Urinary bladder (tissue), 4 donors: ENCODE results near the gene BPIFB6. TPM values are rescaled to one million over a fixed set of nuclear protein-coding genes. Genes with fewer than 3 reads are reported as not detected.

Experiments
- DNase-seq: peaks from one replicate; pipeline ENCODE4 v3.0.0-alpha.2; 2015; ENCODE audit errors: extremely low spot score
- H3K27ac ChIP-seq: one replicate; pipeline ENCODE4 v1.5.1; 2013; ENCODE audit warnings: low read depth, mild to moderate bottlenecking, moderate library complexity
- H3K36me3 ChIP-seq: one replicate; pipeline ENCODE4 v1.6.1; 2013; ENCODE audit warnings: mild to moderate bottlenecking, moderate library complexity; ENCODE audit not compliant: insufficient read depth
- H3K4me1 ChIP-seq: one replicate; pipeline ENCODE4 v1.6.1; 2013; ENCODE audit warnings: mild to moderate bottlenecking, moderate library complexity; ENCODE audit not compliant: insufficient read depth
- H3K4me3 ChIP-seq: one replicate; pipeline ENCODE4 v1.5.1; 2013; ENCODE audit warnings: low read depth, low read length
- whole genome bisulfite sequencing: extraction: QIAGEN DNeasy Blood & Tissue Kit; methylation state at CpG from one replicate; pipeline ENCODE4 v1.1.7; 2013; 5-methylcytosine and 5-hydroxymethylcytosine counted together
- polyA plus RNA-seq: library from polyadenylated mRNA; stranded (reverse); fragments of 200-250 nt; gene quantifications from one replicate; pipeline ENCODE4 v1.2.3, GENCODE V29; 2013
- total RNA-seq: library from RNA; depleted of rRNA; stranded (reverse); fragments of >200 nt; gene quantifications from one replicate; pipeline ENCODE4 v1.2.3, GENCODE V29; 2014
- donor health status: healthy with polysubstance abuse.
- donor health status: healthy.

BPIFB6 gene
- total and polyA plus RNA-seq, 2 donors = not detected

GRCh38 chr20:33007376-33008335 lies 23.8 kb upstream of the BPIFB6 start, which contains the start of gene BPIFB2:
BPIFB2 (plus strand) TSS chr20:33007704; CDS start chr20:33008575, 871 bp downstream.
- Histone ChIP-seq H3K4me1 (no peaks in the 10 kb centered on the region), H3K4me3 (no peak within 1 kb of the TSS), H3K36me3 (no peaks in the 10 kb centered on the region), H3K27ac (no peak within 1 kb of the TSS)
- WGBS = 84% methylated on average over 11 of the region's 11 CpGs
- no peak for DNase-seq

- Histone ChIP-seq H3K4me1 (no peaks in the 10 kb centered on the region), H3K4me3 (no peak overlapping the region), H3K36me3 (no peaks in the 10 kb centered on the region), H3K27ac (no peak overlapping the region)
- no peak for DNase-seq
- WGBS = 83% methylated on average over 23 of the region's 23 CpGs
Measured at GRCh38 chr20:33008336-33009213, 22.9 kb upstream of the BPIFB6 start.

- Histone ChIP-seq H3K4me3 (no peak overlapping the region), H3K4me1 (no peaks in the 10 kb centered on the region), H3K36me3 (no peaks in the 10 kb centered on the region), H3K27ac (no peak overlapping the region)
- 63% methylated on average over 19 of the region's 19 CpGs for WGBS
- DNase-seq = no peak
Measured at GRCh38 chr20:33009214-33010132, 22.0 kb upstream of the BPIFB6 start.

GRCh38 chr20:33010133-33010504 lies 21.3 kb upstream of the BPIFB6 start:
- 69% methylated on average over 5 of the region's 5 CpGs for WGBS
- DNase-seq = no peak
- H3K4me1 ChIP-seq = no peaks in the 10 kb centered on the region

GRCh38 chr20:33010674-33011449 lies 20.6 kb upstream of the BPIFB6 start:
- H3K4me3 ChIP-seq = no peak overlapping the region
- no peaks in the 10 kb centered on the region for H3K4me1 ChIP-seq
- H3K36me3 ChIP-seq = no peaks in the 10 kb centered on the region
- H3K27ac ChIP-seq = no peak overlapping the region
- DNase-seq = no peak
- WGBS = 84% methylated on average over 8 of the region's 8 CpGs

More at GRCh38 chr20:33010133-33010504, 21.3 kb upstream of the BPIFB6 start:
- Histone ChIP-seq H3K36me3 (no peaks in the 10 kb centered on the region), H3K27ac (no peak overlapping the region), H3K4me3 (no peak overlapping the region)

GRCh38 chr20:33012327-33013189 lies 18.9 kb upstream of the BPIFB6 start:
- 80% methylated on average over 15 of the region's 15 CpGs for WGBS
- H3K36me3 ChIP-seq = no peaks in the 10 kb centered on the region
- no peak overlapping the region for H3K27ac ChIP-seq
- H3K4me3 ChIP-seq = no peak overlapping the region
- no peaks in the 10 kb centered on the region for H3K4me1 ChIP-seq
- DNase-seq = no peak

- 69% methylated on average over 12 of the region's 12 CpGs for WGBS
- no peak overlapping the region for H3K27ac ChIP-seq
- H3K4me1 ChIP-seq = no peaks in the 10 kb centered on the region
- no peak for DNase-seq
- no peak overlapping the region for H3K4me3 ChIP-seq
- no peaks in the 10 kb centered on the region for H3K36me3 ChIP-seq
Measured at GRCh38 chr20:33013701-33014326, 17.6 kb upstream of the BPIFB6 start.

- Histone ChIP-seq H3K27ac (no peak overlapping the region), H3K4me3 (no peak overlapping the region), H3K36me3 (no peaks in the 10 kb centered on the region), H3K4me1 (no peaks in the 10 kb centered on the region)
- DNase-seq = no peak
- WGBS = 49% methylated on average over 16 of the region's 16 CpGs
Measured at GRCh38 chr20:33014336-33015113, 16.9 kb upstream of the BPIFB6 start.

GRCh38 chr20:33015114-33015484 lies 16.3 kb upstream of the BPIFB6 start:
- WGBS = 74% methylated on average over 10 of the region's 10 CpGs
- no peak for DNase-seq

GRCh38 chr20:33015700-33016580 lies 15.5 kb upstream of the BPIFB6 start:
- 67% methylated on average over 15 of the region's 15 CpGs for WGBS
- no peak for DNase-seq

More at GRCh38 chr20:33015114-33015484, 16.3 kb upstream of the BPIFB6 start:
- Histone ChIP-seq H3K4me3 (no peak overlapping the region), H3K27ac (no peak overlapping the region), H3K36me3 (no peaks in the 10 kb centered on the region), H3K4me1 (no peaks in the 10 kb centered on the region)

More at GRCh38 chr20:33015700-33016580, 15.5 kb upstream of the BPIFB6 start:
- Histone ChIP-seq H3K4me1 (no peaks in the 10 kb centered on the region), H3K36me3 (no peaks in the 10 kb centered on the region), H3K27ac (no peak overlapping the region), H3K4me3 (no peak overlapping the region)
